NCI-H2107 treated with DMSO at 0.1 percent for 48 hours (cell line): ENCODE data around the gene OGFR.

Experiments used
- DNase-seq: peaks from one replicate; lab custom pipeline; 2025; ENCODE audit not compliant: unreplicated experiment; lab: John Stamatoyannopoulos, UW

Gene OGFR

GRCh38 chr20:62804627-62805154 is at the start of gene OGFR:
Gene OGFR (plus strand): TSS chr20:62804835. CDS start chr20:62804860, 25 bp downstream.
- no peak for DNase-seq

GRCh38 chr20:62754991-62755356 is 49.7 kb upstream of the OGFR start:
- no peak for DNase-seq

- no peak for DNase-seq
Measured at GRCh38 chr20:62755817-62756724, 48.6 kb upstream of the OGFR start.

- DNase-seq: no peak
Measured at GRCh38 chr20:62758226-62758912, 46.3 kb upstream of the OGFR start.

- DNase-seq: no peak
Measured at GRCh38 chr20:62759981-62760431, 44.6 kb upstream of the OGFR start.

- no peak for DNase-seq
Measured at GRCh38 chr20:62760471-62760855, 44.2 kb upstream of the OGFR start.

GRCh38 chr20:62760856-62761758 is 43.5 kb upstream of the OGFR start:
- DNase-seq: no peak

- no peak for DNase-seq
Measured at GRCh38 chr20:62761759-62762131, 42.9 kb upstream of the OGFR start.

- no peak for DNase-seq
Measured at GRCh38 chr20:62762376-62762775, 42.3 kb upstream of the OGFR start.

- no peak for DNase-seq
Measured at GRCh38 chr20:62762801-62763368, 41.8 kb upstream of the OGFR start.

GRCh38 chr20:62763404-62763803 is 41.2 kb upstream of the OGFR start:
- no peak for DNase-seq

GRCh38 chr20:62764156-62764935 is 40.3 kb upstream of the OGFR start:
- no peak for DNase-seq

- no peak for DNase-seq
Measured at GRCh38 chr20:62765021-62765420, 39.6 kb upstream of the OGFR start.

- no peak for DNase-seq
Measured at GRCh38 chr20:62765432-62766070, 39.1 kb upstream of the OGFR start.

GRCh38 chr20:62766071-62766450 is 38.6 kb upstream of the OGFR start:
- DNase-seq: no peak

- no peak for DNase-seq
Measured at GRCh38 chr20:62766716-62767115, 37.9 kb upstream of the OGFR start.

GRCh38 chr20:62768234-62768546 is 36.4 kb upstream of the OGFR start:
- no peak for DNase-seq

GRCh38 chr20:62768551-62769287 is 35.9 kb upstream of the OGFR start:
- no peak for DNase-seq
